Mucosa of stomach (tissue), 1 donor: ENCODE results near the gene CARD11.
"Not testable (repeated sequence)": the region's sequence is repeated elsewhere in the genome, so short reads cannot be mapped to it uniquely, and the experiment has no call there.

Experiments
- H3K27me3 ChIP-seq: one replicate; pipeline ENCODE4 v1.7.0; 2013; ENCODE audit warnings: mild to moderate bottlenecking, low read length; ENCODE audit not compliant: control insufficient read depth, insufficient read depth
- H3K36me3 ChIP-seq: one replicate; pipeline ENCODE4 v1.7.0; 2013; ENCODE audit warnings: low read length; ENCODE audit not compliant: control insufficient read depth, insufficient read depth
- H3K4me1 ChIP-seq: one replicate; pipeline ENCODE4 v1.7.0; 2013; ENCODE audit warnings: mild to moderate bottlenecking, low read length; ENCODE audit not compliant: control insufficient read depth, insufficient read depth
- H3K4me3 ChIP-seq: one replicate; pipeline ENCODE4 v1.7.0; 2013; ENCODE audit warnings: low read length
- H3K9ac ChIP-seq: one replicate; pipeline ENCODE4 v1.7.0; 2013; ENCODE audit warnings: mild to moderate bottlenecking, low read length, moderate library complexity
- H3K9me3 ChIP-seq: one replicate; pipeline ENCODE4 v1.7.0; 2013; ENCODE audit warnings: mild to moderate bottlenecking, low read length, moderate library complexity; ENCODE audit not compliant: control insufficient read depth
- donor health status: Pancreatic carcinoma.

Gene CARD11

DNA sequence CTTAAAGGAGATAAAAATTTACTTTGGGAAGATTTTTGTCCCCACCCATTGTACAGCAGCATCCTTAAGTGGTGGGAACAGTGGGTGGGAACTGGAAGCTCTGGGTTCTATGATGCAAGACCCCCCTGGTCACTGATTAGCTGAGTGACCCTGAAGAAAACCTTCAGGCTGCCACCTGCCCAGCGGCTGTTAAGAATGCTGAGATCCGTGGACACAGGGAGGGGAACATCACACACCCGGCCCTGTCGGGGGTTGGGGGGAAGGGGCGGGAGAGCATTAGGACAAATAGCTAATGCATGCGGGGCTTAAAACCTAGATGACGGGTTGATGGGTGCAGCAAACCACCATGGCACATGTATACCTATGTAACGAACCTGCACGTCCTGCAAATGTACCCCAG, 14.5 kb downstream of the CARD11 start:
- Histone ChIP-seq H3K27me3 (no peaks in the 10 kb centered on the region), H3K9ac (no peak overlapping the region), H3K36me3 (no peaks in the 10 kb centered on the region), H3K9me3 (no peaks in the 10 kb centered on the region), H3K4me1 (no peaks in the 10 kb centered on the region), H3K4me3 (no peak overlapping the region)

- Histone ChIP-seq H3K9me3 (no peaks in the 10 kb centered on the region), H3K4me1 (no peaks in the 10 kb centered on the region), H3K27me3 (no peaks in the 10 kb centered on the region), H3K36me3 (no peaks in the 10 kb centered on the region), H3K9ac (no peak overlapping the region), H3K4me3 (no peak overlapping the region)
Measured at GRCh38 chr7:3028758-3029093, 14.9 kb downstream of the CARD11 start.

GRCh38 chr7:3028071-3028757, 15.5 kb downstream of the CARD11 start:
- H3K36me3 ChIP-seq: no peaks in the 10 kb centered on the region
- no peaks in the 10 kb centered on the region for H3K4me1 ChIP-seq
- no peak overlapping the region for H3K4me3 ChIP-seq
- no peaks in the 10 kb centered on the region for H3K27me3 ChIP-seq
- no peaks in the 10 kb centered on the region for H3K9me3 ChIP-seq
- H3K9ac ChIP-seq: no peak overlapping the region

DNA sequence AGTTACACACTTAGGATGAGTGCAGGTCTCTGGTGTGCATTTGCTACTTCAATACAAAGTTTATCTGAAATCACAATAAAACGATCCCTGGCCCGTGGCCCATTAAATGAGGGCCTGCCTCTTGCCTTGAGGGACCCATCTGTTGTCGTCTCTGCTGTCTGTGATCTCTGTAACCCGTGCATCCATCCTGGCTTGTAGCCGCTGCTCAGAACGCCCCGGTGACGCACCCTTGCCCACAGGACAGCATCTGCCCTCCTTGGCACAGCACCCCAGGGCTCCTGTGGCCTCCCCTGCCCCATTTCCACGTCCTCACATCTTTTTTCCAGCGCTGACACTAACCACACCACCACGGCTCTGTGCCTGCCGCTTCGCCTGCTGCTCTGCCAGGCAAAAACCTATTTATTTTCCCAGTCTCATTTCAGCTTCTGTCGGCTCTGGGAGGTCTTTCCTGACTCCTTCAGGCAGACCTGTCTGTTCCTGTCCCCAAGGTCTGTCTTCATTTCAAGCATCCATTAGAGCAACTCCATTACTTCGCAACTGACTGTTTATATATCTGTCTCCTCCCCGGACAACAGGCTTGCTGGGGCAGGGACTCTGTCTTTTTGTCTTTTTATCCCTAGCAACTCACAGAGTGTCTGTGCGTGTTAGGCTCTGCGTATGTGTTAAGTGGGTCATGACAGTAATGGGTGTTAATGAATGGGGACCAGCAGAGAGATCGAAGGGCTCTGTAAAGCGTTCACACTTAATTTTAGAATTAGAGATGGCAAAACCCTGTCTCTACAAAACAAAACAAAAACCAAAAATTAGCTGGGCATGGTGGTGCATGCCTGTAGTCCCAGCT, 16.4 kb downstream of the CARD11 start:
- H3K4me1 ChIP-seq: no peaks in the 10 kb centered on the region
- H3K9ac ChIP-seq: no peak overlapping the region
- no peak overlapping the region for H3K4me3 ChIP-seq
- H3K36me3 ChIP-seq: no peaks in the 10 kb centered on the region
- H3K9me3 ChIP-seq: no peaks in the 10 kb centered on the region
- H3K27me3 ChIP-seq: no peaks in the 10 kb centered on the region

DNA sequence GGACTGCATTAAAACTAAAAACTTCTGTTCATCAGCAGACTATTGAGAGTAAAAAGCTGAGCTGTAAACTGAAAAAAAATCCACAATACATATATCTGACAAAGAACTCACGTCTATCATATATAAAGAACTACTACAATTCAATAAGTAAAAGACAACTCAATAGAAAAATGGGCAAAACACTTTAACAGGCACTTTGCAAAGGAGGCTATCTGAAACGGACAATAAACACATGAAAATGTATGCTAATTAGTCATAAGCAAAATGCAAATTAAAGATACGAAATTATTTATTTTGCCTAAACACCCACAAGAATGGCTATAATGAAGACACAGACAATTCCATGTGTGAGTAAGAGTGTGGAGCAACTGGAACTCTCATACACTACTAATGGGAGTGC, 18.1 kb downstream of the CARD11 start:
- no peaks in the 10 kb centered on the region for H3K4me1 ChIP-seq
- H3K36me3 ChIP-seq: no peaks in the 10 kb centered on the region
- H3K9me3 ChIP-seq: no peaks in the 10 kb centered on the region
- no peak overlapping the region for H3K9ac ChIP-seq
- H3K27me3 ChIP-seq: no peaks in the 10 kb centered on the region
- no peak overlapping the region for H3K4me3 ChIP-seq

- Histone ChIP-seq H3K9ac (no peak overlapping the region), H3K36me3 (no peaks in the 10 kb centered on the region), H3K4me3 (no peak overlapping the region), H3K4me1 (no peaks in the 10 kb centered on the region), H3K9me3 (no peaks in the 10 kb centered on the region), H3K27me3 (no peaks in the 10 kb centered on the region)
Measured at GRCh38 chr7:3021825-3022224, 21.8 kb downstream of the CARD11 start.

DNA sequence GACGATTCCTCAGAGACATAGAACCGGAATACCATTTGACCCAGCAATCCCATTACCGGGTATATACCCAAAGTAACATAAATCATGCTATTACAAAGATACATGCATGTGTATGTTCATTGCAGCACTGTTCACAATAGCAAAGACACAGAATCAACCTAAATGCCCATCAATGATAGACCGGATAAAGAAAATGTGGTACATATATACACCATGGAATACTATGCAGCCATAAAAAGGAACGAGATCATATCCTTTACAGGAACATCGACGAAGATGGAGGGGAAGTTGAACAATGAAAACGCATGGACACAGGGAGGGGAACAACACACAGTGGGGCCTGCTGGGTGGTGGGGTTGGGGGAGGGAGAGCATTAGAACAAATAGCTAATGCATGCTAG, 22.4 kb downstream of the CARD11 start:
- not testable (repeated sequence) for H3K4me3 ChIP-seq, H3K4me1 ChIP-seq, H3K27me3 ChIP-seq, H3K36me3 ChIP-seq, H3K9me3 ChIP-seq, H3K9ac ChIP-seq

DNA sequence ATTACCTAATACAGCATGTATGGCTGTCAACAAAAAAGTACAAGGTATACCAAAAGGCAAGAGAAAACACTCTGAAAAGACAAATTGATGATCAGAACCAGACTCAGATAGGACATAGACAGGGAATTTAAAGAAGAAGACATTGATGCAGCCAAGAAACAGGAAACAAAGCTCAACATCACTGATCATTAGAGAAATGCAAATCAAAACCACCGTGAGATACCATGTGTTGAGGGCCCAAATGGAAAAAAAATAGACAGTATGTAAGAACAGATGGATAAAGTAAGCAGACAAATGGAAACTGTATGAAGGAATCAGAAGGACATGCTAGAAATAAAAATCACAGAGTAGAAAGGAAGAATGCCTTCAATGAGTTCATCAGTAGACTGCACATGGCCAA, 23.3 kb downstream of the CARD11 start:
- H3K9me3 ChIP-seq: no peaks in the 10 kb centered on the region
- no peaks in the 10 kb centered on the region for H3K4me1 ChIP-seq
- no peaks in the 10 kb centered on the region for H3K27me3 ChIP-seq
- H3K36me3 ChIP-seq: no peaks in the 10 kb centered on the region
- H3K4me3 ChIP-seq: no peak overlapping the region
- no peak overlapping the region for H3K9ac ChIP-seq

DNA sequence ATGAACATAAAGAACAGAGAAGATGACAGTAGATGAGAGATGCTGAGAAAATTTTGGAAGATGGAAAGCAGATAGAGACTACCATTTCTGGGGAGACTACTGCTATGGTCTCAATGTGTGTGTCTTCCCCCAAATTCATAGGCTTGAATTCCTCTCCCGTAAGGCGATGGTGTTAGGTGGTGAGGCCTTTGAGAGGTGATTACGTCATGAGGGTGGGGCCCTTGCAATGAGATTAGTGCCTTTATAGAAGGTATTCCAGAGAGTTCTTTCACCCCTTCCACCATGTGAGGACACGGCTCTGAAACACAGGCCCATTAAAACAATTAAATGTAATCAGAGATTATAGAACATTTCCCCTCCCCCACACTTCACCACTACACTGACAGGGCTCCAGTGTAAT, 23.9 kb downstream of the CARD11 start:
- Histone ChIP-seq H3K9me3 (no peaks in the 10 kb centered on the region), H3K4me1 (no peaks in the 10 kb centered on the region), H3K4me3 (no peak overlapping the region), H3K27me3 (no peaks in the 10 kb centered on the region), H3K36me3 (no peaks in the 10 kb centered on the region), H3K9ac (no peak overlapping the region)

- H3K4me3 ChIP-seq: no peak overlapping the region
- no peaks in the 10 kb centered on the region for H3K4me1 ChIP-seq
- H3K36me3 ChIP-seq: no peaks in the 10 kb centered on the region
- no peaks in the 10 kb centered on the region for H3K9me3 ChIP-seq
- no peak overlapping the region for H3K9ac ChIP-seq
- H3K27me3 ChIP-seq: no peaks in the 10 kb centered on the region
Measured at GRCh38 chr7:3013975-3014792, 29.5 kb downstream of the CARD11 start.

- Histone ChIP-seq H3K9ac (no peak overlapping the region), H3K4me1 (no peaks in the 10 kb centered on the region), H3K9me3 (no peaks in the 10 kb centered on the region), H3K36me3 (no peaks in the 10 kb centered on the region), H3K27me3 (no peaks in the 10 kb centered on the region), H3K4me3 (no peak overlapping the region)
Measured at GRCh38 chr7:3011211-3011852, 32.3 kb downstream of the CARD11 start.

- Histone ChIP-seq H3K27me3 (no peaks in the 10 kb centered on the region), H3K36me3 (no peaks in the 10 kb centered on the region), H3K9me3 (no peaks in the 10 kb centered on the region), H3K9ac (no peak overlapping the region), H3K4me3 (no peak overlapping the region), H3K4me1 (no peaks in the 10 kb centered on the region)
Measured at GRCh38 chr7:3010161-3010560, 33.5 kb downstream of the CARD11 start.
